GM04503 (cell line): ENCODE results near the gene MTHFSD.

Experiments used
- DNase-seq: peaks from one replicate; pipeline ENCODE4 v3.0.0-alpha.2; 2012; ENCODE audit warnings: low read depth

The MTHFSD gene

GRCh38 chr16:86502856-86503748 is 51.9 kb downstream of the MTHFSD start:
- DNase-seq, result no peak

GRCh38 chr16:86501989-86502855 is 52.8 kb downstream of the MTHFSD start:
- DNase-seq, result no peak

DNA sequence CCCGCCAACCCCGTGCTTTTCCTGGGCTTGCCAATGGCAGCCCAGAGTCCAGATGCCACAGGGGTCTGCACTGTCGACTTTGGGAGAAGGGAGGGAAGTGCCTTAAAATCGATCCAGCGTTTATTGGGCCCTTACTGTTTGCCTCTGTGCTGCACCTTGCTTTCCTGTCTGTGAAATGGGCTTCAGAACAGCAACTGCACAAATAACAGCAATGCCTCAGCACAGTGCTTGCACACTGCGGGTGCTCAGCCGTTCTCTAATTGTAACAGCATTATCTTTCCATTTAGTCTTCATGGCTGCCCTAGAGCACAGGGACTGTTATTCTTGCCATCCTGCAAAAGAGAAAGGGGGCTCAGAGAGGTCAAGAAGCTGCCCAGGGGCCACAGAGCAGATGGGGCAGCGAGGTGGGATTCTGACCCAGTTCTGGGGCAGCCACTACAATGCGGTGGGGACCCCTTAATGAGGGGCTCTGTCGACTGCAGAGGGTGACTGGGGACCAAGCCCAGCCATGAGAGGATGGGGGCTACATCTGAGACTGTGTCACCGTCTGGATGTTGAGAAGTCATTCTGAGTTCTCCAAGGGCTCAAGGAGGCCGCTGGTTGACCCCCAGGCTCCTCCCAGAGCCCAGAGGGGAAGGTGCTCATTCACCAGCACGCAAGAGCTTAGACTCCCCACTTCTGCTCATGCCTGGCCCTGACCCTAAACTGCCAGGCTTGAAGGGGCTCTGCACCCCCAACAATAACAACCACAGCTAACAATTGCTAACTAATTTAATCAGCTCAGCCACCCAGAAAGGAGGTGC is 54.1 kb downstream of the MTHFSD start:
- no peak for DNase-seq

DNA sequence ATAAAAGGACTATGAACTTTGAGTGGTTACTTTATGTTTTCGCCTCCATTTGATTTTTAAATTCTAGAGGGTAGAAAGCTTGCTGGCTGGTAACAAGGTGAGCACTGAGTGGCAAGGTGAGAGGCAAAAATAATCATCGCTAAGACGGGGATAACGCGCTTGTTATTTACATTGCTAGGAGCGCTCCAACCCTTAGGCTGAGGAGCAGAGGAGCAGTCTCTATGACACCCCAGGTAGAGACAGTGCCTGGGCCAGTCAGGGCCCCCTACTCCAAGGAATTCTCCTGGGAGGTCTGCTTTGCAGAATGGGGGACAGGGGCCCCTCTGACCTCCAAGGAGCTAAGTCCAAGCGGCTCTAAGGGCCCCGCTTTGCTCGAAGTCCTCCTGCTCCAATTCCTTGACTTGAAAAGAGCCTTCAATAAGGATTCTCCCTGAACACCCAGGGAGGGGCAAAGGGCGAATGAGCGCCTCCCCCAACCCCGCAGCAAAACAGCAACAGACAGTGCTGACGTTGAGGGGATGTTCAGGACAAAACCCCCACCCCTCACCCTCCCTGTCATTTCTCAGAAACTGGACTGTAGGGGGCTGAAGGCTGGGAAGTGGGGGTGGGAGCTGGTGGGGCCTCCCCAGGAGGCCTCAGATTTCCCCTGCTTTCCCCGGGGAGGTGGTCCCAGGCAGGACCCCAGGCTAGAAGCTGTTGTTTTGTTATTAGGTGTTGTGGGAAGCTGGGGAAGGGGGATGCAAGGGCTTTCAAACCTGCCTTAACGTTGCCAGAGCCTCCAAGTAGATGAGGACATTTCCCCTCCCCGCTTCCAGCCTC is 54.9 kb downstream of the MTHFSD start:
- DNase-seq, result no peak

GRCh38 chr16:86499440-86499786 is 55.6 kb downstream of the MTHFSD start:
- no peak for DNase-seq

DNA sequence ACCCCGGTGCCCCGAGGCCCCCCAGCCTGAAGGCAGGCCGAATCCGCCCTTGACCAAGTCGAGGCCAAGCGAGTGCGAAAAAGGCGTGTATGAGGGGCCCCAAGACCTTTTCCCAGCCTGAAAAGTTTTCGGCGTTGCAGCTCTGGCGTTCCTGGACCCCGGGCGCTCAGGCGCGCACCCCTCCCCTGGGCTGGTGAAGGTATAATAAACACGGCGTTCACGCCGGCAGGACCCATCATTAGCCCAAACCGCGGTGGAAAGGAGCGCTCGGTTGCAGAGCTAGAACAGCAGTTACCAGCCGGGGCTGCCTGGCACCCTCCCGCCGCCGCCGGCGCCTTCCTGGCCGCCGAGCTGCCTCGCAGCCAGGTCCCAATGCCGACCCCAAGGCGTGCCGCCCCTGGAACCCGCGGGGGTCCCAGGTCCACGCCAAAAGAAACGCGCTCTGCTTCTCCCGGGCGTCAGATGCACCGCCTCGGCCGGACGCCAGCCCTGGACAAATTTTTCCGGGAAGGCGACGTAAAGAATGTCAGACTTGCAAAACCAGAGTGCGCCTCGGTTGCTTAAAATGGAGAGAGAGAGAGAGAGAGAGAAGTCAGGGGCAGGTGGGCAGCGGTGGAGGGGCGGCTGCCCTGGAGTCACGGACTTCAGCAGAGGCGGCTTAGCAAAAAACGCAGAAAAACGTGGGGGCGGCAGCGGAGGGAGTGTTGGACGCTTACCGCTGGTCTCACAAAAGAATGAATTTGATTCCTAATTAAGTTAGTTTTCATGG is 56.2 kb downstream of the MTHFSD start:
- DNase-seq, result no peak

DNA sequence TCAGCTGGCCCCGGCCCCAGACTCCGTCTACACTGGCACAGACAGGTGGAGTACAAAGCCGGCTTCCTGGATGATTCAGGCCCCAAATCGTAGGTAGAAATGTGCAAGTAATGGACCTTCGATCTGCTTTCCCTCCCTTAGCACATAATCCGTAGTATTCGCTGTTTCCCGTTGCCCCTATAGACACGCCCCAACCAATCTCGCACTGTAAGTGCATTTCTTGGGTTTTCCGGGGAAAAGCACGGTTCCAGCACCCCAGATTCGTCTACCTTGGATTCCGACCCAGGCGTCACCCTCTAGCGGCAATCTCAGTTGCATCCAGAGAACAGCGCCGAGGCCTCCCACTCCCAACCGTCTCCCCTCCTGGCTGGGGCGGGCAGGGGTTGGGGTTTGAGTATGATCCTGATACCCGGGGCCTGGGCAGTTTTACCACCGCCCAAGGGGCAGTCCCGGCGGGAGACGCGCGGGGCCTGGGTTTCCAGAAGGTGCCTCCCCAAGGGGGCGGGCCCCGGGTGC is 56.8 kb downstream of the MTHFSD start:
- no peak for DNase-seq

DNA sequence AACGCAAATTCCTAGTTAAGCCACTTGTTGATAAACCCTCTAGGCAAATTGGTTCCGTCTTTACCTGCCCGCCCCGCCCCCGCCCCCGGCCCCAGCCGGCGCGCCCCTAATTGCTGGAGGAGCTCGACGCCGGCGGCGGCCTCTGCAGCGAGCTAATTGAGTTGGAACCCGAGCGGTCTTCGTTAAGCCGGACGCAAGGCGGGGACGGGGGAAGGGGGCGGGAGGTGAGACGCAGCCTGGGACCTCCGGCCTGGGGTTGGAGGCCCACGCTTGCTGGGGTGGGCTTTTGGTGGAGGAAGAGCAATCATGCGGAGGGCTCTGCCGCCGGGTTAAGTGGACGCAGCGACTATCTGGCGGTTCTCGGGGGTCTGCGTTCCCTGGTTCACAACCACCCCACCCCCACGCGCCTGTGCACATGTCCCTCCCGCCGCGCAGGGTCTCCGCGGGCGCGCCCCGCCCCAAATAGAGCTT is 57.4 kb downstream of the MTHFSD start:
- DNase-seq, result no peak

- DNase-seq, result no peak
Observed at GRCh38 chr16:86496929-86497461, 58.0 kb downstream of the MTHFSD start.

DNA sequence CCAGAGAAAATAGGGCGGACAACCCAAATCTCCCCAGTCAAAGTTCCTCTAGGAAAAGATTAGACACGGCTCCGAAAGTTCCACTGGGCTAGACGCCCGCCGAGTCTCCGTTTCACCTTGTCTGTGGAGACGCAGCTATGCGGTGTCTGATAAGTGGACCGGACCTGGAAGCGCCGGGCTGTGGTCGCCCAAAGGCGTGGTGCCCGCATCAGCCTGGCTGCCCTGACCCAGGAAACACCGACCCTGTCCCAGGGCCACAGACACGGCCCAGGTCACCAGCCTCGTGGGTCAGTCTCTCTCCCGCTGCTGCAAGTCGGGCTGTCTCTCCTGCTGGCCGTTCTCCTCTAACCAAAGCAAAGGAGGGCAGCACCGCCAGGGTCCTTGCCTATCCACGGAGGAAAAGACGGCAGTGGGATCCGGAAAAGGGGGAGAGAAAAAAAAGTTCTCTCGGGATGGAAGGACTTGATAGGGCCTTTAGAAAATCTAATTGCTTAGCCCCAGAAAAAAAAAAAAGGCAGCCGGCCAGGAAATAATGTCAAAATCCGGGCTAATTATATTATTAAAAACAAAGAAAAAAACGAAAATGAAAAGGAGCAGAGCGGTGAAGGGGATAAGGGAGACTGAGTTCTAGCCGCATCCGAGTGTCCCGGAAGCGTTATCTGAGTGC is 58.6 kb downstream of the MTHFSD start:
- DNase-seq, result no peak

DNA sequence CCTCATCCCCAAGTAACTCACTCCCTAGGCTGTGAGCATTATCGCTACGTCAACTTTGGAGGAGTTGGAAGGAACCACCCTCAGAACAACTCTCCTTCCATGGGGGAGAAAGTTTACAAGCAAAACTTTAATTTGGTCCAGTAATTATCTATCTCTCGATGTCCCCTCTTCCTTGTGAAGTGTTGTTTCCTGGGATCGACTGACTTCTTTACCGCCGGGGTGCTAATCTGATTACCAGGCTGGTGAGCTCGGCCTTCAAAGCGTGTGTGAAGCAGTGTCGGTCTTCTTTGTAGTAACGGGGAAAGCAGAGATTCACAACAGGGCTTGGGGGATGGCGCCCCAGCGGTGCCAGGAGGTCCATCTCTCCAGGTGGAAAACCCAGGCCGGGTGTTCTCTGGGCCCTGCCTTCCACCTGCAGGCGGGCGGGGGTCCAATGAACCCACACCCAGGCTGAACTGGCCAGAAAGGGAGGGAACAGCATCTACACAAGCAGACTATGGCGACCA is 59.2 kb downstream of the MTHFSD start:
- no peak for DNase-seq

- DNase-seq, result no peak
Observed at GRCh38 chr16:86495357-86495701, 59.7 kb downstream of the MTHFSD start.

DNA sequence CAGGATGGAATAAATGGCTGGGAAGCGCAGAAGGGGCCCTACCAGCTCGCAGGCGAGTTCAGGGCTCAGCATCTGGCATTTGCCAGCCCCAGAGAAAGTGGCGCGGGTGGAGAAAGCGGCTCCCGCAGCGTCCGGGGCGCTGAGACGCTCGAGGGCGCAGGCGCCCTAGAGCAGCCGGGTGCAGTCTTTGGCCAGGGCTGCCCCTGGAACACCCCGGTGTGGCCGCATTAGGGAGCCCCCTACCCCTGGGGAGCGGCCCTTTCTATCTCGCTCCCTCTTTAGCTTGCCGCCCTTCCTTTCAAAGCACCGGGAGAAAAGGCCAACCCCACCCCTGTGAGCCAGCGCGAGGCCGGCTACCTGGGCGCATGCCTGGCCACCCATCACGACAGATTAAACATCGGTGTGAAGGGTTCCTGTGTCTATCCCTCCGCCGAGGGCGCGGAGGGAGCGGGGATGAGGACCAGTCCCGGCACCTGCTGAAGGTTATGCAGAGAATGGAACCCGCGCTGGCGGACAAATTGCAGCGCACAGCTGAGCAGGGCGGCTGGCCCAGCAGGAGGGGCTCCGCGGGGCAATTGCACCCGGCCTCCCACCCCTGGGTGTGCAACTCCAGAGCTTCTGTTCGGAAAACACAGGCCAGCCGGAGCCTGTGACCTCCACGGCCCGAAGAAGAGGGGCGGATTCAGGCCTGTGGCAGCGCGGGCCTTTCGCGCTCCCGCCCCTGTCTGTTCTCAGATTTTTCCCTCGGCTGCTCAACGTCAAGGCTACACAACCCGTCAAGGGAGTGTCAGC is 60.3 kb downstream of the MTHFSD start:
- no peak for DNase-seq

DNA sequence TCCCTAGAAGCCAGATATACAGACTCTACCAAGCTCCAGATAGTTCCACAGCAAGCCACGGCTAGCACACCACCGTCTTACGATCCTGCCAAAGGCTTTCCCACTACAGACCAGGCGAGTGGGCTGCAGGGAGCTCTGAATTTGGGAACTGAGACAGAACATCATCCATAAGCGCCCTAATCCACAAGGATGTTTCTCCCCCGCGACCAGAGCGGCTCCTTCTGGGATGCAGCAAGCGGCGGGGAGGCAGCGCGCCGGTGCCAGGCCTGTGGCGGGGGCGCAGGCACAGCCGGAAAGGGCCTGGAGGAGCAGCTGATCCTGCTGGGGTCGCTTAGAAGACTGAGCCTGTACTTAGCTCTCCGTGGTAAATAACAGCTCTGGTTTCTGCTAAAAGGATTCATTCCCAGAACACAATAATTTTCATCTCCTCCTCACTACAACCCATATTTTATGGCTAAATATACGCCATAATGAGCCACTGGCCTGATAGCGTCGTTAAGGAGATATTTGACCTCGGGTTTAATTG is 60.9 kb downstream of the MTHFSD start:
- no peak for DNase-seq

DNA sequence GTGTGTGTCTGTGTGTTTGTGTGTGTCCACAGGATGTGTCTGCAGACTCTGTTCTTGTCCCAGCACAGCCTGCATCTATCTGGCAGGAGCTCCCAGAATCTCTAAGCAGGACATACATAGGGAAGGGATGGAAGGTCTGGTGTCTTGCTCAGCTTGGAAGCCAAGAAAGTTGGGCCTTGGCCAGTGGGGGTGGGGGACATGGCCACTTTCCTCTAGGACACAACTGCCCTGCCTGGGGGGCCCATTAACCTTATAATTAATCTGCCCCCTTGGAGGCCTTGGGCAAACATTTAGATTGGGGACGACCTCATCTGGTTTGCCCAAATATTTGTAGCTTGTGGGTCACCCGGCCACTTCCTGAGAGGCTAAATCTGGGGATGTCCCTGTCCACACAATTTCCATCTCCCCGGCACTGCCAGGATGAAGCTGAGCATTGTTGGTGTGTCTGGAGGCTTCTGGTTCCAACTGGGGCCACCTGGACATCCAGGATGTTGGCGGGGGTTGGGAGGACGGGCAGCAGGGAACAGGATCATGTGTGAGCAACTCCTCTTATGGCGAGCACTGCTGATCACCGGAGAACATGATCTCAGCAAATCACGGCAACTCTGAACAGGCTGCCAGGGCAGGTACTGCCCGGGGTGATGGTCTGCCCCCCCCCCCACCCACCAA is 61.9 kb downstream of the MTHFSD start:
- no peak for DNase-seq

DNA sequence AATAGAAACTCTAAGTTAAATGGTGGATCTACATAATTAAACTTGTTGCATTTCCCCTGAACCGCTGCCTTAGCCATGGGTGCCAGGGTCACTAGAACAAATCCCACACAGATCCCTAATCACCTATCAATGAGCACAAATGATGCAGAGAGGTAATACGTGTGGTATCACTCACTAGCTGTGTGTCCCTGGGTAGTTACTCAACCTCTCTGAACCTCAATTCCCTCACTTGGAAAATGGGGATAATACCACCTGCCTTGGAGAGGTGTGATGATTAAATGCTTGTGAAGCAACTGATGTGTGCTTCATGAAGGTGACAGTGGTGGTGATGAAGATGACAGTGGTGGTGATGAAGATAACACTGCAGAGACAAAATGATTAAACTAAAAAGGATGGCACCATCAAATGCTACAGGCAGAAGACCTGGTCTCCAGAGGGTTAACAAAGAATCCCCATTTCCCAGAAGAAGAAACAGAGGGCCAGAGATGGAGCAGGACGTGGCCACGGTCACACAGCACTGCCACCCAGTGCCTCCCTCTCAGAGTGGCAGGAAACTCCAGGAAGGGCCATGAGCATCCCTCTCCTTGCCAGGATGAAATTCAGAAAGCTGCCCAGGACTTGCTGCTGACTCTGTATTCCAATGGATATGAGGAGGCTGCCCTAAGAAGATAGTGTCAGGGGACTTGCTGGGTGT is 62.6 kb downstream of the MTHFSD start:
- DNase-seq, result no peak

GRCh38 chr16:86491640-86492023 is 63.4 kb downstream of the MTHFSD start:
- no peak for DNase-seq
